Testis (tissue), 3 donors: ENCODE results near the gene ACBD4. TPM values are rescaled to one million over a fixed set of nuclear protein-coding genes. Genes with fewer than 3 reads are reported as not detected.
A peak's percentile ranks its signal among the peaks of the same experiment; 100 is the strongest.

Source experiments
- DNase-seq: peaks from one replicate; pipeline ENCODE4 v3.0.0-alpha.2; 2019
- H3K27ac ChIP-seq, 2 donors: fragments of 200-600 bp; sonication (generic); one replicate each; pipeline ENCODE4 v1.5.1; 2019
- H3K27me3 ChIP-seq: fragments of 200-600 bp; sonication (generic); one replicate; pipeline ENCODE4 v1.5.1; 2019
- H3K36me3 ChIP-seq: fragments of 200-600 bp; sonication (generic); one replicate; pipeline ENCODE4 v1.5.1; 2017; ENCODE audit warnings: low read depth; ENCODE audit errors: missing control alignments
- H3K4me1 ChIP-seq: fragments of 200-600 bp; sonication (generic); one replicate; pipeline ENCODE4 v1.5.1; 2019
- H3K4me3 ChIP-seq, 2 donors: fragments of 200-600 bp; sonication (generic); one replicate each; pipeline ENCODE4 v1.5.1; 2017 to 2019
- H3K9me3 ChIP-seq: fragments of 200-600 bp; sonication (generic); one replicate; pipeline ENCODE4 v1.5.1; 2017
- CTCF ChIP-seq, 3 experiments: fragments of 450-650 bp in 2 of 3; fragments of 200-600 bp in 1 of 3; sonication (generic) in 1 of 3; IDR thresholded peaks; one replicate each; pipeline ENCODE4 v1.5.1; 2016 to 2019; ENCODE audit warnings: antibody characterized with exemption in 3 of 3, mild to moderate bottlenecking in 2 of 3, moderate library complexity in 1 of 3
- POLR2A ChIP-seq: fragments of 450-650 bp; IDR thresholded peaks from one replicate; pipeline ENCODE4 v1.6.1; 2017; ENCODE audit warnings: antibody characterized with exemption, mild to moderate bottlenecking, moderate library complexity
- WGBS, 2 donors: methylation state at CpG; one replicate each; pipeline ENCODE4 v1.1.5; 2018; 5-methylcytosine and 5-hydroxymethylcytosine counted together
- intact Hi-C: fragments of 100-400 bp; cut with DNase I; formaldehyde crosslinking; loops from one replicate; pipeline ENCODE4 v1.15.1; 2023; ENCODE audit warnings: low total_unique reads
- polyA plus RNA-seq: library from polyadenylated mRNA; stranded (reverse); fragments of 350-450 nt; fragmentation: Illumina TruSeq; extraction: RNeasy Lipid Tissue Mini Kit (QIAGEN cat#74804); gene quantifications from one replicate; pipeline ENCODE4 v1.2.3, GENCODE V29; 2014; ENCODE audit warnings: low read depth, low replicate concordance; ENCODE audit not compliant: insufficient read depth
- total RNA-seq, 2 donors: library from RNA; depleted of rRNA; stranded (reverse); fragments of >200 nt; gene quantifications; one replicate each; pipeline ENCODE4 v1.2.3, GENCODE V29; 2016

The ACBD4 gene
- total and polyA plus RNA-seq, 3 donors from 2014 or later, result 7.5 to 9.1 (median 8.3) TPM

GRCh38 chr17:45146890-45147580 lies 11.5 kb downstream of the ACBD4 start:
- WGBS, 2 donors, result 3% methylated on average over 23 to 29 of the region's 29 CpGs
- peaks cover 33% of the 10 kb centered on the region for H3K4me1 ChIP-seq
- intact Hi-C loops, result no loop called here
- H3K9me3 ChIP-seq, result no peaks in the 10 kb centered on the region
- no peaks in the 10 kb centered on the region for H3K27me3 ChIP-seq
- H3K4me3 ChIP-seq, result peak overlapping the region; percentile 70 to 91
- TF ChIP-seq POLR2A, result no peak
- no peak for TF ChIP-seq CTCF (IDR thresholded peaks at IDR 0.05)
- no peaks in the 10 kb centered on the region for H3K36me3 ChIP-seq
- peak; percentile 82 for DNase-seq
- H3K27ac ChIP-seq, result peak overlapping the region; percentile 97 to 99

GRCh38 chr17:45147581-45148182 lies 12.2 kb downstream of the ACBD4 start:
- Histone ChIP-seq H3K4me3 (peak overlapping the region; percentile 70 to 91), H3K36me3 (no peaks in the 10 kb centered on the region), H3K4me1 (peaks cover 33% of the 10 kb centered on the region), H3K27me3 (no peaks in the 10 kb centered on the region), H3K27ac (peak overlapping the region; percentile 97 to 99), H3K9me3 (no peaks in the 10 kb centered on the region)
- 0% methylated on average over 34 to 38 of the region's 38 CpGs for WGBS, 2 donors
- peak; percentile 88 for DNase-seq
- intact Hi-C loops, result no loop called here
- TF ChIP-seq CTCF (IDR thresholded peaks at IDR 0.05), result peak in 1 of 3 experiments; percentile 18
- TF ChIP-seq POLR2A, result no peak

- peaks cover 29% of the 10 kb centered on the region for H3K4me1 ChIP-seq
- 0% methylated on average over 27 to 58 of the region's 58 CpGs for WGBS, 2 donors
- intact Hi-C loops, result no loop called here
Observed at GRCh38 chr17:45148183-45149036, 12.9 kb downstream of the ACBD4 start, which contains the start of gene HEXIM1. TSS of gene HEXIM1 (plus strand) at chr17:45148475. CDS start at chr17:45149191, 716 bp downstream.

More at GRCh38 chr17:45148183-45149036, 12.9 kb downstream of the ACBD4 start, which contains the start of gene HEXIM1:
- TF ChIP-seq POLR2A (peak; percentile 99), CTCF (IDR thresholded peaks at IDR 0.05) (no peak)
- Histone ChIP-seq H3K27ac (peak within 1 kb of the TSS; percentile 98 to 99), H3K36me3 (no peaks in the 10 kb centered on the region), H3K27me3 (no peaks in the 10 kb centered on the region), H3K9me3 (no peaks in the 10 kb centered on the region), H3K4me3 (peak within 1 kb of the TSS; percentile 70 to 91)
- DNase-seq, result peak; percentile 100
